AG04449 (cell line): ENCODE measurements around the gene AADAC.
"Not testable (repeated sequence)": the region's sequence is repeated elsewhere in the genome, so short reads cannot be mapped to it uniquely, and the experiment has no call there.

Experiments
- CTCF ChIA-PET: fragments of 350-600 bp; formaldehyde crosslinking; extraction: SDS; loops from one replicate; lab custom pipeline; 2021; ENCODE audit warnings: antibody characterized with exemption; lab: Yijun Ruan, JAX
- POLR2A ChIA-PET: fragments of 400-600, 350-600 bp; formaldehyde crosslinking; extraction: SDS; loops from one replicate; lab custom pipeline; 2020; ENCODE audit warnings: antibody characterized with exemption, inconsistent platforms; lab: Yijun Ruan, JAX
- DNase-seq: peaks from one replicate; pipeline ENCODE4 v3.0.0-alpha.2; 2010; ENCODE audit warnings: low read depth, low spot score
- H3K4me3 ChIP-seq: 2 replicates; pipeline ENCODE4 v1.5.1; 2011; ENCODE audit warnings: low read depth, mild to moderate bottlenecking, control low read depth, low read length
- TF ChIP-seq, protein P1 (sequence below): IDR thresholded peaks from one replicate; pipeline ENCODE4 v1.5.1; 2011; ENCODE audit warnings: mild to moderate bottlenecking, moderate library complexity, low read length, control low read depth, inconsistent platforms; ENCODE audit not compliant: insufficient read depth; ENCODE audit errors: missing control alignments

Gene AADAC, protein sequence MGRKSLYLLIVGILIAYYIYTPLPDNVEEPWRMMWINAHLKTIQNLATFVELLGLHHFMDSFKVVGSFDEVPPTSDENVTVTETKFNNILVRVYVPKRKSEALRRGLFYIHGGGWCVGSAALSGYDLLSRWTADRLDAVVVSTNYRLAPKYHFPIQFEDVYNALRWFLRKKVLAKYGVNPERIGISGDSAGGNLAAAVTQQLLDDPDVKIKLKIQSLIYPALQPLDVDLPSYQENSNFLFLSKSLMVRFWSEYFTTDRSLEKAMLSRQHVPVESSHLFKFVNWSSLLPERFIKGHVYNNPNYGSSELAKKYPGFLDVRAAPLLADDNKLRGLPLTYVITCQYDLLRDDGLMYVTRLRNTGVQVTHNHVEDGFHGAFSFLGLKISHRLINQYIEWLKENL

DNA sequence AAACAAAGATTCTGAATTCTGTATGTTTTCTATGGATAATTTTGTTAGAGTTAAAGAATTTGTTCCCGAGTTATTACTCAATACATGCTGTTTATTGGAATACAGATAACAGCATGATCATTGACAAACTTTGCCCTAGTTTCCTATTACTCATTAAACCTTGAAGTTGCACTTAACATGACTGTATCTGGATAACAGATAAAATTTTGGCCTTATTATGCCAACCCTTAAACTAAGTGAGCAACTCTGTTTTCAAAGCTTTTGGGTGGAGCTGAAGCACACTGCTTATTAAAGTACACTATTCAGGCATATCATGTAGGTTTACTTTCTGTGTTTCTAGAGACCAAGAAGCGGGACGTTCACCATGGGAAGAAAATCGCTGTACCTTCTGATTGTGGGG, at the start of gene AADAC:
Gene AADAC, plus strand, starts transcription at position 318 of the 400 bp plus-strand sequence. Its CDS starts 47 bp downstream, at position 365.
- no peak within 1 kb of the TSS for H3K4me3 ChIP-seq
- no peak for DNase-seq
- TF ChIP-seq, protein P1, sequence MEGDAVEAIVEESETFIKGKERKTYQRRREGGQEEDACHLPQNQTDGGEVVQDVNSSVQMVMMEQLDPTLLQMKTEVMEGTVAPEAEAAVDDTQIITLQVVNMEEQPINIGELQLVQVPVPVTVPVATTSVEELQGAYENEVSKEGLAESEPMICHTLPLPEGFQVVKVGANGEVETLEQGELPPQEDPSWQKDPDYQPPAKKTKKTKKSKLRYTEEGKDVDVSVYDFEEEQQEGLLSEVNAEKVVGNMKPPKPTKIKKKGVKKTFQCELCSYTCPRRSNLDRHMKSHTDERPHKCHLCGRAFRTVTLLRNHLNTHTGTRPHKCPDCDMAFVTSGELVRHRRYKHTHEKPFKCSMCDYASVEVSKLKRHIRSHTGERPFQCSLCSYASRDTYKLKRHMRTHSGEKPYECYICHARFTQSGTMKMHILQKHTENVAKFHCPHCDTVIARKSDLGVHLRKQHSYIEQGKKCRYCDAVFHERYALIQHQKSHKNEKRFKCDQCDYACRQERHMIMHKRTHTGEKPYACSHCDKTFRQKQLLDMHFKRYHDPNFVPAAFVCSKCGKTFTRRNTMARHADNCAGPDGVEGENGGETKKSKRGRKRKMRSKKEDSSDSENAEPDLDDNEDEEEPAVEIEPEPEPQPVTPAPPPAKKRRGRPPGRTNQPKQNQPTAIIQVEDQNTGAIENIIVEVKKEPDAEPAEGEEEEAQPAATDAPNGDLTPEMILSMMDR: no peak
- CTCF ChIA-PET: no interaction called here
- POLR2A ChIA-PET: no interaction called here

DNA sequence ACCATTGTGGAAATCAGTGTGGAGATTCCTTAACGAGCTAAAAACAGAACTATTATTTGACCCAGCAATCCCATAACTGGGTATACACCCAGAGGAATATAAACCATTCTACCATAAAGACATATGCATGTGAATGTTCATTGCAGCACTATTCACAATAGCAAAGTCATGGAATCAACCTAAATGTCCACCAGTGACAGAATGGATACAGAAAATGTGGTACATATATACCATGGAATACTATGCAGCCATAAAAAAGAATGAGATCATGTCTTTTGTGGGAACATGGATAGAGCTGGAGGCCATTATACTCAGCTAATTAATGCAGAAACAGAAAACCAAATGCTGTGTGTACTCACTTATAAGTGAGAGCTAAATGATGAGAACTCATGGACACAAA, 49.2 kb upstream of the AADAC start:
- POLR2A ChIA-PET, H3K4me3 ChIP-seq, CTCF ChIA-PET, DNase-seq: not testable (repeated sequence)

DNA sequence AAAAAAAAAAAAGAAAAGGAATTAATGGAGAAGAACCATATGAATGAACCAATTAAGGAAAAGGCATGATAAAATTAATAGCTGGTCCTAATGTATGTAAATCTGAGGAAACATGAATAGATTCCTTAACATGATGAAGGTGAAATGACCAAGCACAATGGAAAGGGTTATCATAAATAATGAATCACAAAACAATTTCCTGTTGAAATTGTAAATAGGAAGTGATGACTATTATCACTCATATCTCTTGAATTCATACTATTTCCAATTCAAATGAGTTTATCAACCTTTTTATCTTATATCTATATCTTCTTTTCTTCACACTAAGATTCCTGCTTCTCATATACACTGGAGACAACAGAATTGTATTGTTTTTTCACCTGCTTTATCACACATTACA, 48.2 kb upstream of the AADAC start:
- no peak overlapping the region for H3K4me3 ChIP-seq
- POLR2A ChIA-PET: no interaction called here
- DNase-seq: no peak
- TF ChIP-seq, protein P1: no peak
- CTCF ChIA-PET: no interaction called here

DNA sequence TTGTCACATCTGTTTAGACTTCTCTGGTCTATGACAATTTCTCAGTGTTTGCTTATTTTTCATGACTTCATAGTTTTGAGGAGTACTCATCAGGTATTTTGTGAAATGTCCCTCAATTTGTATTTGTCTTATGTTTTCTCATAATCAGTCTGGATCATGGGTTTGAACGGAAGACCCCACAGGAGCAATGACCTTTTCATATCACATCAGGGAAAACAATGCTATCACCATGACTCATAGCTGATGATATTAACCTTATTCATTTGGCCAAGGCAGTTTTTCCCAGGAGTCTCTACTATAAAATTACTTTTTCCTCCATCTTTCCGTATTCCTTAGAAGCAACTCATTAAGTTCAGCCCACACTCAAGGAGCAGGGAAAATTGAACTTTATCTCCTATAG, 47.5 kb upstream of the AADAC start:
- TF ChIP-seq, protein P1: no peak
- ChIA-PET CTCF (no interaction called here), POLR2A (no interaction called here)
- DNase-seq: no peak
- no peak overlapping the region for H3K4me3 ChIP-seq

DNA sequence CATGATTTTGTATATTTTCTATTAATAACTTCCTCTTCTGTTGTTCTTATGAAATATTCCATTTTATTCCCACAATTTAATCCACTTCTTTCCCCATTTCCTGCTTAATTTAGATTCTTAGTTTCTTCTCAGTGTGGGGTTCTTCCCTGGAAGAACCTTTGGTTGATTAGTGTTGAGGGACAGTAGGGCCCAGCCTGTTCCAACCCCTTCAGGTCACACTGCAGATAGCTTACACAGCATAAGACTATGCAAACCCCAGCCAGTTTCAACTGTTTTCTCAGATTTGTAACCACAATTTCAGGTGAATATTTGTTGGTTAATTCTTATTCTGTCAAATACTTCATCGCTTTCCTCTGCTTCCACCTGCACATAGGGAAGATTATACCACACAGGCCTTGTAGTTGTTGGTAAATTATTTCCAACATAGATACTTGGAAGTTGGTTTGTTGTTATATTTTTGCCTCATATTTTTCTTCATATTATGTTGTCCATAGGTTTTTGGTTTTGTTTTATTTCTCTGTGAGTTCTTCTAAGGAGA, 45.5 kb upstream of the AADAC start:
- CTCF ChIA-PET: no interaction called here

DNA sequence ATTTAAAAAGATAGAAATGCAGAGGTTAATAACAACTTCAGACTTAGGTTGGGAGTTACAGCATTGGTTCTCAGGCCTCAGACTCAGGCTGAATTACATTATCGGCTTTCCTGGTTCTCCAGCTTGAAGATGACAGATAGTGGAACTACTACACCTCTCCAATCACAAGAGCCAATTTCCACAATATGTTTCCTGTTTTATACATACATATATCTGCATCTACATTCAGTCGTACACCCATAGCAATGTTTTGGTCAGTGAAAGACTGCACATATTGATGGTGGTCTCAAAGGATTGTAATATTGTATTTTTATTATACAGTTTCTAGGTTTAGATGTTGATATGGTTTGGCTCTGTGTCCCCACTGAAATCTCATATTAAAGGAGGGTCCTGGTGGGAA, 44.7 kb upstream of the AADAC start:
- DNase-seq: no peak
- no peak overlapping the region for H3K4me3 ChIP-seq
- CTCF ChIA-PET: no interaction called here
- TF ChIP-seq, protein P1: no peak
- POLR2A ChIA-PET: interaction anchor here (0.7 kb wide), 1 partner anchor 300 kb away, joined by 3 read pairs; no protein-coding TSS in a partner anchor

More for the DNA sequence above, 45.5 kb upstream of the AADAC start:
- no peak for DNase-seq
- no peak overlapping the region for H3K4me3 ChIP-seq
- TF ChIP-seq, protein P1: no peak
- POLR2A ChIA-PET: no interaction called here
